ENCODE data around the gene COL9A3.

The COL9A3 gene

DNA sequence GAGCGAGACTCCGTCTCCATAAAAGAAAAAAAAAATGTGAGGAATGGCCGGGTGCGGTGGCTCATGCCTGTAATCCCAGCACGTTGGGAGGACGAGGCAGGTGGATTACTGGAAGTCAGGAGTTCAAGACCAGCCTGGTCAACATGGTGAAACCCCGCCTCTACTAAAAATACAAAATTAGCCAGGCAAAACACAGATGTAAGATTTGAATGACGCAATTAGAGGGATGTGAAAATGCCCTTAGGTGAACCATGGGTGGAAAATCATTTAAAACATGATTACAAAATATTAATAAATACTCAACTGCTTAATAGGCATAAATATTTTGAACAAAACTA is 20.9 kb downstream of the COL9A3 start:
- peak overlapping the region; percentile 96 for H3K27ac ChIP-seq
- H2AFZ ChIP-seq (ENCODE audit: low read depth), result no peak overlapping the region
- H3K4me2 ChIP-seq, result peak overlapping the region; percentile 75
- H3K36me3 ChIP-seq (ENCODE audit: insufficient read depth), result no peaks in the 10 kb centered on the region
- H3K27me3 ChIP-seq (ENCODE audit: insufficient read depth, low read depth), result no peaks in the 10 kb centered on the region
- H3K4me3 ChIP-seq (IDR thresholded peaks at IDR 0.05; ENCODE audit: insufficient read depth, low read depth, low read length), result no peak overlapping the region
- TF ChIP-seq, protein P1, sequence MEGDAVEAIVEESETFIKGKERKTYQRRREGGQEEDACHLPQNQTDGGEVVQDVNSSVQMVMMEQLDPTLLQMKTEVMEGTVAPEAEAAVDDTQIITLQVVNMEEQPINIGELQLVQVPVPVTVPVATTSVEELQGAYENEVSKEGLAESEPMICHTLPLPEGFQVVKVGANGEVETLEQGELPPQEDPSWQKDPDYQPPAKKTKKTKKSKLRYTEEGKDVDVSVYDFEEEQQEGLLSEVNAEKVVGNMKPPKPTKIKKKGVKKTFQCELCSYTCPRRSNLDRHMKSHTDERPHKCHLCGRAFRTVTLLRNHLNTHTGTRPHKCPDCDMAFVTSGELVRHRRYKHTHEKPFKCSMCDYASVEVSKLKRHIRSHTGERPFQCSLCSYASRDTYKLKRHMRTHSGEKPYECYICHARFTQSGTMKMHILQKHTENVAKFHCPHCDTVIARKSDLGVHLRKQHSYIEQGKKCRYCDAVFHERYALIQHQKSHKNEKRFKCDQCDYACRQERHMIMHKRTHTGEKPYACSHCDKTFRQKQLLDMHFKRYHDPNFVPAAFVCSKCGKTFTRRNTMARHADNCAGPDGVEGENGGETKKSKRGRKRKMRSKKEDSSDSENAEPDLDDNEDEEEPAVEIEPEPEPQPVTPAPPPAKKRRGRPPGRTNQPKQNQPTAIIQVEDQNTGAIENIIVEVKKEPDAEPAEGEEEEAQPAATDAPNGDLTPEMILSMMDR (conservative IDR thresholded peaks at IDR 0.05; ENCODE audit: low read depth, low read length), result no peak
- H3K4me1 ChIP-seq (ENCODE audit: low read depth, poor library complexity, severe bottlenecking), result peaks cover 39% of the 10 kb centered on the region
- H3K79me2 ChIP-seq (ENCODE audit: insufficient read depth, low read depth), result no peaks in the 10 kb centered on the region
- H4K20me1 ChIP-seq (ENCODE audit: insufficient read depth), result no peaks in the 10 kb centered on the region
- peak overlapping the region; percentile 63; the same call in 1 of the 2 replicates for H3K9ac ChIP-seq

DNA sequence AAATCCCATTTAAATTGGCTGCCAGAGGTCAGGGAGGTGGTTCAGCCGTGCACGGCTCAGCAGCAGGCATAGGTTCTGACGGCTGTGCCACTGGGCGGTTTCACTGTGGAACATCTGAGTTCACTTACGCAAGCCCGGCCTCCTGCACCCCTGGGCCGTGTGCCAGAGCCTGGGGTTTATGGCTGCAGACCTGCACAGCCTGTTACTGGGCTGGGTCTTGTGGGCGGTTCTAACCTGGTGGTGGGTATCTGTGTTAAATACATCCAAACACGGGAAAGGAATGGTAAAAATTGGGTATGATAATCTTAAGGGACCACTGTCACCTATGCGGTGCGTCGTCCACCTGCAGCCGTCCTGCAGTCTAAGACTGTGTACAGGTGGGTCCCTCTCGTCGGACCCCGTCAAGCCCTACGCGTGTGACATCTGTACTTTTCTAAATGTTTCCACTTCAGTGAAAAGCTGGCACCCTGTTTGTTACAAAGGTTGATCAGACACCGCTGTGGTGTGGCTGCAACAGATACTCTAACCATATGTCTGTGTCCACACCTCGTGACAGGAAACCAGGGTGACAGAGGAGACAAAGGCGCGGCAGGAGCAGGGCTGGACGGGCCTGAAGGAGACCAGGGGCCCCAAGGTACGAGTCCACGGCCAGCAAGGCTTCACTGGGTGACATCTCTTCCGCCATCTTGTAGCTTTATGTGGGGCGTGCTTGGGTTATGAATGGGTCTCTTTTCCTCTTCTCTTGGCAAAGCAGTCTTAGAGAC is 21.5 kb downstream of the COL9A3 start:
- Histone ChIP-seq H3K9ac (peak overlapping the region; percentile 63; the same call in 1 of the 2 replicates), H3K4me2 (peak overlapping the region; percentile 75), H3K27me3 (ENCODE audit: insufficient read depth, low read depth) (no peaks in the 10 kb centered on the region), H3K4me1 (ENCODE audit: low read depth, poor library complexity, severe bottlenecking) (peaks cover 37% of the 10 kb centered on the region), H3K4me3 (IDR thresholded peaks at IDR 0.05; ENCODE audit: insufficient read depth, low read depth, low read length) (no peak overlapping the region), H3K79me2 (ENCODE audit: insufficient read depth, low read depth) (no peaks in the 10 kb centered on the region), H3K27ac (peak overlapping the region; percentile 96), H2AFZ (ENCODE audit: low read depth) (peak overlapping the region; percentile 20; the same call in 1 of the 2 replicates), H4K20me1 (ENCODE audit: insufficient read depth) (no peaks in the 10 kb centered on the region), H3K36me3 (ENCODE audit: insufficient read depth) (no peaks in the 10 kb centered on the region)
- TF ChIP-seq, protein P1 (conservative IDR thresholded peaks at IDR 0.05; ENCODE audit: low read depth, low read length), result no peak

DNA sequence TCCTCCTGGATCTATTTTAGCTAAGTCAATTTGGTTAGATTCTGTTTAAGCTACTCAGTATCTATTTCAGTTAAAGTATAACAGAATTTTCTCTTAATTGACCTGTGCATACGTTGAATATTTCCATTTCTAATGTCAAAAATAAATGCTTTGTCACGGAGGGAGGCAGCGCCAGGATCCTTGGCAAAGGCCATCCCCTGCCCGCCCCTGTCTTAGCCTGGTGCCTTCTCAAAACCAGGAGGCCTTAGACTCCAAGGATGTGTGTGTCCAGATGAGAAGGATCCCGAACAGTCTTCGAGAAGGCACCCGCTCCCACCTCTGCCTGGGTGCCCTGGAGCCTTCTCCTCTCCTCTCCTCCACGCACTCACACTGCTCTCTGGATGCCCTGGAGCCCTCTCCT is 22.4 kb downstream of the COL9A3 start:
- Histone ChIP-seq H3K4me3 (IDR thresholded peaks at IDR 0.05; ENCODE audit: insufficient read depth, low read depth, low read length) (no peak overlapping the region), H3K9ac (peak overlapping the region; percentile 63; the same call in 1 of the 2 replicates), H3K36me3 (ENCODE audit: insufficient read depth) (no peaks in the 10 kb centered on the region), H3K4me1 (ENCODE audit: low read depth, poor library complexity, severe bottlenecking) (peaks cover 28% of the 10 kb centered on the region), H3K27ac (peak overlapping the region; percentile 96), H4K20me1 (ENCODE audit: insufficient read depth) (no peaks in the 10 kb centered on the region), H3K27me3 (ENCODE audit: insufficient read depth, low read depth) (no peaks in the 10 kb centered on the region), H3K79me2 (ENCODE audit: insufficient read depth, low read depth) (no peaks in the 10 kb centered on the region), H3K4me2 (peak overlapping the region; percentile 75), H2AFZ (ENCODE audit: low read depth) (no peak overlapping the region)
- TF ChIP-seq, protein P1 (conservative IDR thresholded peaks at IDR 0.05; ENCODE audit: low read depth, low read length), result no peak

DNA sequence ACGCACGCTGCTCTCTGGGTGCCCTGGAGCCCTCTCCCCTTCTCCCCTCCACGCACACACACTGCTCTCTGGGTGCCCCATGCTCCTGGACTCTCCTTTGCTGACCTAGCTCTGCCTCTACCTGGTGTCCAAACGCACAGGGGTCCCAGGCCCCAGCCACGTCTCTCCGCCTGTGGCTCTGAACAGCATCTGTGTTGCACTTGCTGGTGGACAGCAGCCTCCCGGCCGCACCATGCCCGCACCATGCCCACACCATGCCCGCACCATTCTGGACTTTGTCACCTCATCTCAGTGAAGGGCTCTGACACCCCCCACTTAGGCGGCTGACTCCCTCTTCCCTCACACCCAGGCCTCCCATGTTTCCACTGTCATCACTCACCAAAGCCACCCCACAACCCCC is 23.0 kb downstream of the COL9A3 start:
- Histone ChIP-seq H3K4me2 (no peak overlapping the region), H3K4me3 (IDR thresholded peaks at IDR 0.05; ENCODE audit: insufficient read depth, low read depth, low read length) (no peak overlapping the region), H3K9ac (no peak overlapping the region), H3K36me3 (ENCODE audit: insufficient read depth) (no peaks in the 10 kb centered on the region), H3K79me2 (ENCODE audit: insufficient read depth, low read depth) (no peaks in the 10 kb centered on the region), H3K27ac (no peak overlapping the region), H3K4me1 (ENCODE audit: low read depth, poor library complexity, severe bottlenecking) (peaks cover 22% of the 10 kb centered on the region), H3K27me3 (ENCODE audit: insufficient read depth, low read depth) (no peaks in the 10 kb centered on the region), H2AFZ (ENCODE audit: low read depth) (no peak overlapping the region), H4K20me1 (ENCODE audit: insufficient read depth) (no peaks in the 10 kb centered on the region)
- TF ChIP-seq, protein P1 (conservative IDR thresholded peaks at IDR 0.05; ENCODE audit: low read depth, low read length), result no peak
